GM18508 (cell line): ENCODE data around the gene TTLL1.

ENCODE experiments used
- ATAC-seq: cut with Tn5 transposase; IDR thresholded peaks from one replicate; pipeline ENCODE4 v1.9.1; 2021; ENCODE audit warnings: moderate number of reproducible peaks; ENCODE audit not compliant: insufficient read depth, unreplicated experiment

TTLL1 gene

GRCh38 chr22:43088984-43089717 is at the start of gene TTLL1:
Gene TTLL1, minus strand, starts transcription at chr22:43089391. Its CDS starts 13,805 bp downstream, at chr22:43075586.
- no peak for ATAC-seq

- no peak for ATAC-seq
Observed at GRCh38 chr22:43136801-43137200, 47.6 kb upstream of the TTLL1 start.

GRCh38 chr22:43136255-43136654 is 47.1 kb upstream of the TTLL1 start:
- ATAC-seq = no peak

GRCh38 chr22:43135565-43135964 is 46.4 kb upstream of the TTLL1 start:
- ATAC-seq = no peak

GRCh38 chr22:43134553-43134952 is 45.4 kb upstream of the TTLL1 start:
- no peak for ATAC-seq

GRCh38 chr22:43133401-43133800 is 44.2 kb upstream of the TTLL1 start:
- ATAC-seq = no peak

- no peak for ATAC-seq
Observed at GRCh38 chr22:43131773-43132501, 42.7 kb upstream of the TTLL1 start.

GRCh38 chr22:43129426-43130425 is 40.5 kb upstream of the TTLL1 start:
- no peak for ATAC-seq

GRCh38 chr22:43128928-43129424 is 39.8 kb upstream of the TTLL1 start:
- no peak for ATAC-seq

- ATAC-seq = no peak
Observed at GRCh38 chr22:43128116-43128515, 38.9 kb upstream of the TTLL1 start.

- ATAC-seq = no peak
Observed at GRCh38 chr22:43127166-43127908, 38.1 kb upstream of the TTLL1 start.

- ATAC-seq = no peak
Observed at GRCh38 chr22:43126501-43127165, 37.4 kb upstream of the TTLL1 start.

- no peak for ATAC-seq
Observed at GRCh38 chr22:43118953-43119458, 29.8 kb upstream of the TTLL1 start.

- ATAC-seq = no peak
Observed at GRCh38 chr22:43118024-43118849, 29.0 kb upstream of the TTLL1 start.

- ATAC-seq = no peak
Observed at GRCh38 chr22:43116932-43117331, 27.7 kb upstream of the TTLL1 start.

GRCh38 chr22:43114958-43115357 is 25.8 kb upstream of the TTLL1 start:
- ATAC-seq = no peak

GRCh38 chr22:43113526-43114251 is 24.5 kb upstream of the TTLL1 start:
- ATAC-seq = no peak
